Ovary (tissue), 3 donors: Measurements from ENCODE around the gene ALOX5.

Experiments
- CTCF ChIP-seq, 3 donors: fragments of 450-650 bp in 2 of 3; fragments of 200-600 bp in 1 of 3; IDR thresholded peaks; one replicate each; pipeline versions ENCODE4 v1.5.1 to v1.8.0; 2016 to 2022; ENCODE audit warnings: antibody characterized with exemption in 3 of 3, mild to moderate bottlenecking in 1 of 3
- EP300 ChIP-seq: sonication (generic); formaldehyde crosslinking; IDR thresholded peaks from one replicate; pipeline ENCODE4 v1.6.1; 2017; ENCODE audit warnings: antibody characterized with exemption
- POLR2A ChIP-seq: fragments of 450-650 bp; IDR thresholded peaks from one replicate; pipeline ENCODE4 v1.6.1; 2017; ENCODE audit warnings: antibody characterized with exemption, mild to moderate bottlenecking, moderate library complexity
- donor health status: DM: no; HTN: no; CAD: no.

- TF ChIP-seq CTCF (IDR thresholded peaks at IDR 0.05) (no peak), POLR2A (no peak), EP300 (no peak)
Observed at GRCh38 chr10:45460235-45460878, 86.3 kb downstream of the ALOX5 start.
